Epithelial cell of proximal tubule (primary cell): Measurements from ENCODE around the gene FZD2. TPM values are rescaled to one million over a fixed set of nuclear protein-coding genes. Genes with fewer than 3 reads are reported as not detected.
"Not testable (repeated sequence)": the region's sequence is repeated elsewhere in the genome, so short reads cannot be mapped to it uniquely, and the experiment has no call there.

Source experiments
- DNase-seq: peaks from one replicate; pipeline ENCODE4 v3.0.0-alpha.2; 2011; ENCODE audit warnings: low read depth
- H3K4me3 ChIP-seq: 2 replicates; pipeline ENCODE4 v1.5.1; 2011; ENCODE audit warnings: low read depth, mild to moderate bottlenecking, low read length
- total RNA-seq: library from RNA; depleted of rRNA; stranded (reverse); fragments of >200 nt; gene quantifications from 2 replicates; pipeline ENCODE4 v1.2.3, GENCODE V29; 2015
- TF ChIP-seq, protein P1 (sequence below): conservative IDR thresholded peaks from 2 replicates; pipeline ENCODE4 v1.5.1; 2012; ENCODE audit warnings: low read depth, mild to moderate bottlenecking, low read length

The FZD2 gene
- total RNA-seq, 1 donor from 2014 or later = 4.1 TPM

DNA sequence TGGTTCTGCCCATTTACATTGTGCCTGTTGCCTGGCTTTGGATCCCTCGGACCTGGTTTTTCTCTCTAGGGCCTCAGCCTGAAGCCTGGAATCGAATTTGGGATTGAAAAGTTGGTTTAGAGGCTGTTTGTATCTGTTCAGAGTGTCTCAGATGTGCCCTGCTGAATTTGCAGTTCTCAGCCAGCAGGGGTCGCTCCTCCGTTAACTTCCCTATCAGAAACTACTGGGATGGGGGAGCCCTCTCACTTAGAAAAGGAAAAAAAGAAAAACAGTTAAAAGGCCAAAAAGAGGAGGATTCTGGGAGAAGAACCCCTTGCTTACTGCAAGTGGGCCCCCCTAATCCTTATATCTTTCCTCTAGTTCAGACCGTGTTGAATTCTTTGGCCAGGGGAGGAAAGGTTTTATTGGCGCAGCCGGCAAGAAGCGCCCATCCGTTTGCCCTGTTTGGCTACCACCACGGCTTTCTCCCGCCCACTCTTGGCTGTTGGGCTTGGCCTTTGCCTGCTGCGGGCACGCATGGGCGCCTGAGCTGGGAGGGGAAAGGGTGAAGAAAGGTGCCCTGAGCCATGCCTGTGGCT is 8.7 kb downstream of the FZD2 start:
- no peak for DNase-seq
- no peak overlapping the region for H3K4me3 ChIP-seq
- TF ChIP-seq, protein P1, sequence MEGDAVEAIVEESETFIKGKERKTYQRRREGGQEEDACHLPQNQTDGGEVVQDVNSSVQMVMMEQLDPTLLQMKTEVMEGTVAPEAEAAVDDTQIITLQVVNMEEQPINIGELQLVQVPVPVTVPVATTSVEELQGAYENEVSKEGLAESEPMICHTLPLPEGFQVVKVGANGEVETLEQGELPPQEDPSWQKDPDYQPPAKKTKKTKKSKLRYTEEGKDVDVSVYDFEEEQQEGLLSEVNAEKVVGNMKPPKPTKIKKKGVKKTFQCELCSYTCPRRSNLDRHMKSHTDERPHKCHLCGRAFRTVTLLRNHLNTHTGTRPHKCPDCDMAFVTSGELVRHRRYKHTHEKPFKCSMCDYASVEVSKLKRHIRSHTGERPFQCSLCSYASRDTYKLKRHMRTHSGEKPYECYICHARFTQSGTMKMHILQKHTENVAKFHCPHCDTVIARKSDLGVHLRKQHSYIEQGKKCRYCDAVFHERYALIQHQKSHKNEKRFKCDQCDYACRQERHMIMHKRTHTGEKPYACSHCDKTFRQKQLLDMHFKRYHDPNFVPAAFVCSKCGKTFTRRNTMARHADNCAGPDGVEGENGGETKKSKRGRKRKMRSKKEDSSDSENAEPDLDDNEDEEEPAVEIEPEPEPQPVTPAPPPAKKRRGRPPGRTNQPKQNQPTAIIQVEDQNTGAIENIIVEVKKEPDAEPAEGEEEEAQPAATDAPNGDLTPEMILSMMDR = peak; percentile 51

DNA sequence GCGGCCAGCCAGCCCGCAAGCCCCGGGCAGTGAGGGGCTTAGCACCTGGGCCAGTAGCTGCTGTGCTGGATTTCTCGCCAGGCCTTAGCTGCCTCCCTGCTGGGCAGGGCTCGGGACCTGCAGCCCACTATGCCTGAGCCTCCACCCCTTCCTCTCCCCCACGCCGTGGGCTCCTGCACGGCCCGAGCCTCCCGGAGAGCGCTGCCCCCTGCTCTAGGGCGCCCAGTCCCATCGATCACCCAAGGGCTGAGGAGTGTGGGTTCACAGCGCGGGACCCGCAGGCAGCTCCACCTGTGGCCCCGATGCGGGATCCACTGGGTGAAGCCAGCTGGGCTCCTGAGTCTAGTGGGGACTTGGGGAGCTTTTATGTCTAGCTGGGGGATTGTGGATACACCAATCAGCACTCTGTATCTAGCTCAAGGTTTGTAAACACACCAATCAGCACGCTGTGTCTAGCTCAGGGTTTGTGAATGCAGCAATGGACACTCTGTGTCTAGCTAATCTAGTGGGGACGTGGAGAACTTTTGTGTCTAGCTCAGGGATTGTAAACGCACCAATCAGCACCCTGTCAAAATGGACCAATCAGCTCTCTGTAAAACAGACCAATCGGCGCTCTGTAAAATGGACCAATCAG is 11.1 kb downstream of the FZD2 start:
- H3K4me3 ChIP-seq, DNase-seq: not testable (repeated sequence)

GRCh38 chr17:44568945-44569858 is 11.9 kb downstream of the FZD2 start:
- H3K4me3 ChIP-seq = no peak overlapping the region
- TF ChIP-seq, protein P1 = no peak
- no peak for DNase-seq

DNA sequence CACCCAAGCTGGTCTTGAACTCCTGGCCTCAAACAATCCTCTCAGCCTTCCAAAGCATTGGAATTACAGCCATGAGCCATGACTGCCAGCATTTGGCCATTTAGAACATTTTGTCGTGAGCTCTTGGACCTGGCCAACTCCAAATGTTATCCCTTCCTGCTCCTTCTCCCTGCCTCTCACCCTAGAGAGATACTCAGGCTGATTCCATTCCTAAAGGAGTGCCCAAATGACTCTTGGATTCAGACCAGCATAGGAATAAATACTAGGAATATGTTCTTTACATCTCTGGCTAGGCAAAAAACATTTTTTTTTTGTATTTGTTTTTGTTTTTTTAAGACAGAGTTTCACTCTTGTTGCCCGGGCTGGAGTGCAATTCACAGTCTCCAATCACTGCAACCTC is 15.5 kb downstream of the FZD2 start:
- TF ChIP-seq, protein P1 = no peak
- no peak overlapping the region for H3K4me3 ChIP-seq
- no peak for DNase-seq

DNA sequence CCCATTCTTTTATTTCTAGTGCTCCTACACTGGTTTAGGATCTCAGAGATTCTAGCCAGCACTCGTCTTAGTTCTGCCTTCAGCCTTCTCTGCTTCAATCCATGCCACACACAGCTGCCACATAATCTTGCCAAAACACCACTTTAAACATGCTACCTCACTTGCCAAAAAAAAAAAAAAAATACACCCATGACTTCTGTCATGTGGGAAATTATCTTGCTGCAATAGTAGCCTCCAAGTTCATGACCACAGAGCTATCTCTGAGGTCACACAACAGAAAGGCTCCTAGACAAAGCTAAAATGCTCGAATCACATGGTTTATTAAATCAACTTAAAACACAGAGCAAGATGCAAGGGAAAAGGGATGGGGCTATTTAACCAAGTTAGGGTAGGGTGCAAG is 18.1 kb downstream of the FZD2 start:
- TF ChIP-seq, protein P1 = no peak
- H3K4me3 ChIP-seq = no peak overlapping the region
- no peak for DNase-seq

GRCh38 chr17:44578947-44579346 is 21.7 kb downstream of the FZD2 start:
- no peak overlapping the region for H3K4me3 ChIP-seq
- no peak for DNase-seq
- TF ChIP-seq, protein P1 = no peak

DNA sequence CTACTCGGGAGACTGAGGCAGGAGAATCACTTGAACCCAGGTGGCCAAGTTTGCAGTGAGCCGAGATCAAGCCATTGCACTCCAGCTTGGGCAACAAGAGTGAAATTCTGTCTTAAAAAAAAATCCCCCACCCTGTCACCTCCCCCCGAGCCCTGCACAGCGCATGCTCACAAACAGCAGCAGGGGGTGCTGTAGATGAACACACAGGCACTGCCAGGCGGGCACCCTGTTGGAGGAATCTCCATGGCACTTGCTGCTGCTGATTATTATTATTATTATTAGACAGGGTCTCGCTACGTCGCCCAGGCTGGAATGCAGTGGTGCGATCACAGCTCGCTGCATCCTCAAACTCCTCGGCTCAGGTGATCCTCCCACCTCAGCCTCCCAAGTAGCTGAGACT is 24.6 kb downstream of the FZD2 start:
- no peak overlapping the region for H3K4me3 ChIP-seq
- no peak for DNase-seq
- TF ChIP-seq, protein P1 = peak; percentile 43
